Measurements from ENCODE around the gene CHCHD4.

The CHCHD4 gene

GRCh38 chr3:14124615-14125192 is at the start of gene CHCHD4, which contains the start of gene TMEM43:
CHCHD4 (minus strand) TSS chr3:14124870; CDS start chr3:14124676, 194 bp downstream.
TMEM43 (plus strand) TSS chr3:14125052; CDS start chr3:14125194, 142 bp downstream.
- Histone ChIP-seq H3K27me3 (ENCODE audit: insufficient read depth, low read depth, severe bottlenecking) (no peaks in the 10 kb centered on the region), H3K27ac (peak within 1 kb of the TSS; percentile 79), H3K36me3 (peaks cover 34% of the 10 kb centered on the region), H3K9me3 (ENCODE audit: severe bottlenecking) (no peaks in the 10 kb centered on the region), H3K4me3 (ENCODE audit: low read depth, low read length) (peak within 1 kb of the TSS; percentile 63)
- peak; percentile 99 for DNase-seq
- TF ChIP-seq CTCF (IDR thresholded peaks at IDR 0.05; ENCODE audit: low read depth, low read length), result no peak

DNA sequence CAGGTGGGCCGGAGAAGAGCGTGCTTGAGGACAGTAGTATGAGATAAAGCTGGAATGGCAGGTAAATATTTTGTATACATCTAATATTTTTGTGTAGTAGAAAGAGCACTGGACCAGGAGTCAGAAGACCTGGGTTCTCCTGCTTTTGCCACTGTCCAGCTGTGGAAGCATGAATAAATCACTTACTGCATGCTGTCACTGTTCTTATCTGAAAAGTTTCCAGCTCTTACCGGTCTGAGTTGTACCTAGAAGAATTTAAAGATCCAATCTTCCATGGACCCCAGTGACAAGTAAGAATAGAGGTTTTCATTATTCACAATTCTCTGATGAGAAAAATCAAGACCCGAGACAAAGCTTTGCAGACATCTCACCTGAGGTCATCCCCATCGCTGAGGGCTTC is 47.8 kb upstream of the CHCHD4 start:
- H3K4me3 ChIP-seq (ENCODE audit: low read depth, low read length), result no peak overlapping the region
- H3K27ac ChIP-seq, result no peak overlapping the region
- peaks cover 55% of the 10 kb centered on the region for H3K36me3 ChIP-seq
- H3K27me3 ChIP-seq (ENCODE audit: insufficient read depth, low read depth, severe bottlenecking), result no peaks in the 10 kb centered on the region
- H3K9me3 ChIP-seq (ENCODE audit: severe bottlenecking), result no peaks in the 10 kb centered on the region
- TF ChIP-seq CTCF (IDR thresholded peaks at IDR 0.05; ENCODE audit: low read depth, low read length), result no peak
- no peak for DNase-seq

GRCh38 chr3:14170531-14171159 is 46.0 kb upstream of the CHCHD4 start:
- TF ChIP-seq CTCF (IDR thresholded peaks at IDR 0.05; ENCODE audit: low read depth, low read length), result no peak
- Histone ChIP-seq H3K36me3 (peaks cover 72% of the 10 kb centered on the region), H3K27ac (no peak overlapping the region)

DNA sequence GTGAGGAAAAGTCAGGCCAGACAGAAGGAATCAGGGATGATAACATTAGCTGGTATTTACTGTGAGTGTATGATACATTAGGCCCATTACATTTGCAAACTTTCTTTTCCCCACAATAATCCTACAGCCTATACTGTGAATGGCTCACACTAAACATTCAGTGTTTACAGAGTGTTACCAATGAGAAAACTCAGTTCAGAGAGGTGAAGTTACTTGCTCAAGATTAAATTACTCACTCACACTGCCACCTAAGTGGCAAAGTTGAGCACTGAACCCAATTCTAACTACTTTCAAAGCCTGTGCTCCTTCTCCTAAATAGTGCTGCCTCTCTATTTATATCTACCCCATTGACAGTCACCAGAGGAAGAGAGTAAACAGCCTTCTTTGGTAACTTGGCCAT is 45.2 kb upstream of the CHCHD4 start:
- Histone ChIP-seq H3K27me3 (ENCODE audit: insufficient read depth, low read depth, severe bottlenecking) (no peaks in the 10 kb centered on the region), H3K27ac (no peak overlapping the region), H3K36me3 (peaks cover 80% of the 10 kb centered on the region), H3K4me3 (ENCODE audit: low read depth, low read length) (no peak overlapping the region), H3K9me3 (ENCODE audit: severe bottlenecking) (no peaks in the 10 kb centered on the region)
- DNase-seq, result no peak
- TF ChIP-seq CTCF (IDR thresholded peaks at IDR 0.05; ENCODE audit: low read depth, low read length), result no peak

More at GRCh38 chr3:14170531-14171159, 46.0 kb upstream of the CHCHD4 start:
- no peak for DNase-seq
- Histone ChIP-seq H3K27me3 (ENCODE audit: insufficient read depth, low read depth, severe bottlenecking) (no peaks in the 10 kb centered on the region), H3K4me3 (ENCODE audit: low read depth, low read length) (no peak overlapping the region), H3K9me3 (ENCODE audit: severe bottlenecking) (no peaks in the 10 kb centered on the region)

GRCh38 chr3:14169435-14169834 is 44.8 kb upstream of the CHCHD4 start:
- H3K4me3 ChIP-seq (ENCODE audit: low read depth, low read length), result no peak overlapping the region
- no peaks in the 10 kb centered on the region for H3K27me3 ChIP-seq (ENCODE audit: insufficient read depth, low read depth, severe bottlenecking)
- H3K36me3 ChIP-seq, result peaks cover 84% of the 10 kb centered on the region
- no peak overlapping the region for H3K27ac ChIP-seq
- H3K9me3 ChIP-seq (ENCODE audit: severe bottlenecking), result no peaks in the 10 kb centered on the region
- DNase-seq, result no peak
- TF ChIP-seq CTCF (IDR thresholded peaks at IDR 0.05; ENCODE audit: low read depth, low read length), result no peak
